HUES64 (cell line): ENCODE results near the gene SMIM24.
"Not testable (repeated sequence)": the region's sequence is repeated elsewhere in the genome, so short reads cannot be mapped to it uniquely, and the experiment has no call there.

ENCODE experiments used
- H3K27ac ChIP-seq: 2 replicates; pipeline ENCODE4 v1.7.0; 2013; ENCODE audit warnings: low read depth, low read length, inconsistent platforms
- H3K27me3 ChIP-seq: 2 replicates; pipeline ENCODE4 v1.6.1; 2013; ENCODE audit warnings: mild to moderate bottlenecking, low read length; ENCODE audit not compliant: insufficient read depth
- H3K36me3 ChIP-seq: 2 replicates; pipeline ENCODE4 v1.6.1; 2013; ENCODE audit warnings: mild to moderate bottlenecking, low read length; ENCODE audit not compliant: insufficient read depth
- H3K4me1 ChIP-seq: 2 replicates; pipeline ENCODE4 v1.6.1; 2013; ENCODE audit warnings: mild to moderate bottlenecking, low read length, moderate library complexity; ENCODE audit not compliant: insufficient read depth
- H3K4me3 ChIP-seq: 2 replicates; pipeline ENCODE4 v1.5.1; 2013; ENCODE audit warnings: mild to moderate bottlenecking, low read length, moderate library complexity
- H3K9ac ChIP-seq: 2 replicates; pipeline ENCODE4 v1.6.1; 2013; ENCODE audit warnings: mild to moderate bottlenecking, low read depth, low read length
- H3K9me3 ChIP-seq: 2 replicates; pipeline ENCODE4 v1.6.1; 2013; ENCODE audit warnings: low read depth, low read length; ENCODE audit not compliant: insufficient read depth
- WGBS: fragments of 150-250, 120-280 bp; methylation state at CpG from one replicate; pipeline ENCODE4 v1.1.7; 2013; ENCODE audit warnings: missing lambda C conversion rate; 5-methylcytosine and 5-hydroxymethylcytosine counted together

The SMIM24 gene

DNA sequence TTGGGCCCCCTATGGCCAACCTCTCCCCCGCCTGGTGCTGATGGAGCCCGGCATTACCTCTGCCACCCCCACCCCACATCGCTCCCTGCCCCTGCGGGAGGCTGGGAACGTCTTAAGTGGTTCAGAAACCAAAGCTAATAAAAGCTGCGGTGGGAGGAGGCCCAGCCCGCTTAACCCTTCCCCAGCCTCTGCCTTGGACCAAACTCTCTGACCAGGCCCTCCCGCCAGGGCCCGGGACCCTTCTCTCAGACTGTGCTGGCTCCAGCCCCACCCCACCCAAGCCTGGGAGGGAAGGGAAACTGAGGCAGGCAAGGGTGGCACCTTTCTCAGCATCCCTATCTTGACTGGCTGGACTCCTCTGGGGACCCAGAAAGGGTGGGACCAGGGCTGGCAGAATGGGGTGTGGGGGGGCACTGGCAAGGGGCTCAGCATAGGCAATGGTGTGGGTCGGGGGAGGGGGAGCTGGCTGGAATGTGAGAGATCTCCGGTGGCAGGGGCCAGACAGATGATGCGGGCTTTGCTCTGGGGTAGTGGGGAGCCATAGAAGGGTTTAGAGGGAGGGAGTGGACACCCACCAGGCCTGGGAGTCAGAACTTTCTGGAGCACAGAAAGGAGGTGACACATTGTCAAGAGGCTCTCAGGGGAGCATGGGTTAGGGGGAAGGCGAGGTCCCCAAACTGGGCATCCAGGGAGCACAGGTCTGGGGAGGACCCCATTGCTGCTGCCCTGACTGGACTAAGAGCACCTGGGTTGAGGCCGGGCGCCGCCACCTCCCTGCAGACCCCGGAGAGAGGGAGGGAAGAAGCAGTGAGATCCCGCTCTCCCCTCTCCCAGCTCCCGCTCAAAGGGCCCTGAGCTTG, 21.9 kb downstream of the SMIM24 start:
- 18% methylated on average over 19 of the region's 19 CpGs for WGBS
- Histone ChIP-seq H3K4me3 (peak overlapping the region; percentile 44), H3K9ac (no peak overlapping the region), H3K4me1 (peaks cover 8% of the 10 kb centered on the region), H3K36me3 (no peaks in the 10 kb centered on the region), H3K27me3 (peaks cover 66% of the 10 kb centered on the region), H3K9me3 (no peaks in the 10 kb centered on the region), H3K27ac (no peak overlapping the region)

DNA sequence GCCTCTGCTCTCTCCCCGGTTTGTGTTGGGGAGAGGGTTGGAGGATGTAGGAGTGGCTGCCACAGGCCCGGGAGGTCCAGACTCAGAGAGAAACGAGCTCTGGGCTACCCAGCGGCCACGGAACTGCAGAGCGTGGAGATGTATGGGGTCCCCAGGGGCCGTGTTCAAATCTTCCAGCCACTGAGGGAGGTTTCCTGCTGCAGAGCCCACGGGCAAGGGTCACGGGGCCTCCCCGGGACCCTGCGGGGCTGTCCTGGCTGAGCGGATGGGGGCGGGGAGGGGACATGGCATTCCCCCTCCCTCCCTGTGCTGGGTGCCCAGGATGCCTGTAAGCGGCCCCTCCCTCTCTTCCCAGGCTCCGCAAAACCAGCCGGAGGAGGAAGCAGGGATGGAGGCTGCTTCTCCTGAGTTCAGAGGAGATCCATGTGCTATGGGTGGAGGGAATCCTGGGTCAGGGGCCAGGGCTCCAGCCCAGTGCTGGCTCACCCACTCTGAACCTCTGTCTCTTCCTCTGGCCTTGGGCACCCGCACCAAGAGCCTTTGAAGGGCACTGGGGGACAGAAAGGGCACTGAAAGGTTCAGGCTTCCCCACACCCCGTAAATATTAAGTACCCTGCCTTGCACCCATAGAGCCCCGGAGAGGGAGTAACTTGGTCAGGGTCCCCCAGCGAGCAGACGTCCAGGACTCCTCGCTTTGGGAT, 22.6 kb downstream of the SMIM24 start:
- H3K36me3 ChIP-seq: no peaks in the 10 kb centered on the region
- 13% methylated on average over 19 of the region's 22 CpGs for WGBS
- peaks cover 58% of the 10 kb centered on the region for H3K27me3 ChIP-seq
- no peak overlapping the region for H3K4me3 ChIP-seq
- no peak overlapping the region for H3K9ac ChIP-seq
- H3K9me3 ChIP-seq: no peaks in the 10 kb centered on the region
- H3K4me1 ChIP-seq: peaks cover 8% of the 10 kb centered on the region
- H3K27ac ChIP-seq: no peak overlapping the region

DNA sequence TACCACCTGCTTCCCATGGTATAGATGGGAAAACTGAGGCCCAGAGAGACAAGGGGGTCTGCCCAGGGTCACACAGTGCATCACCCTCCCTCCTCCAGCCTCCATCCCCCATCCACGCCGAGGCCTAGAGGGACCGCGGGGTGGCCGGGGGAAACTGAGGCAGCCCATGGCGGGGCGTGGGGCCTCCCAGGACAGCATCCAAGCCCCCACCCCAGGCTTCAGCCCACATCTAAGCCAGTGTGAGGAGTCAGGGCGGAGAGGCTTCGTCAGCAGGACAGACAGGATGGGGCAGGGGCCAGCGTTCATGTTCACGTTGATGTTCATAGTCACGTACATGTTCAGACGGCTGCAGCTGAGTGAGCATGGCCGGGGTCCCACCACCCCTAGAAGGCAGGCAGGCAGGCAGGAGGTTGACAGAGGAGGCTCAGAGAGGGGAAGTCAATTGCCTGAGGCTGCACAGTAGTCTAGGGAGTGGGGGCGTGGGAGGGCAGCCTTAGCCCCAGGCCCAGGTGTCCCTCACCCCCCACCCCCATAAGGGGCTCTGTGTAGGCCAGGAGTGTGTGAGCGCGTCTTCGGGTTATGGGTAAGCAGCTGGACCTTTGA, 23.3 kb downstream of the SMIM24 start:
- Histone ChIP-seq H3K4me1 (peaks cover 8% of the 10 kb centered on the region), H3K9ac (no peak overlapping the region), H3K9me3 (no peaks in the 10 kb centered on the region), H3K36me3 (no peaks in the 10 kb centered on the region), H3K4me3 (no peak overlapping the region), H3K27ac (no peak overlapping the region), H3K27me3 (peaks cover 52% of the 10 kb centered on the region)
- WGBS: 79% methylated on average over 17 of the region's 18 CpGs

DNA sequence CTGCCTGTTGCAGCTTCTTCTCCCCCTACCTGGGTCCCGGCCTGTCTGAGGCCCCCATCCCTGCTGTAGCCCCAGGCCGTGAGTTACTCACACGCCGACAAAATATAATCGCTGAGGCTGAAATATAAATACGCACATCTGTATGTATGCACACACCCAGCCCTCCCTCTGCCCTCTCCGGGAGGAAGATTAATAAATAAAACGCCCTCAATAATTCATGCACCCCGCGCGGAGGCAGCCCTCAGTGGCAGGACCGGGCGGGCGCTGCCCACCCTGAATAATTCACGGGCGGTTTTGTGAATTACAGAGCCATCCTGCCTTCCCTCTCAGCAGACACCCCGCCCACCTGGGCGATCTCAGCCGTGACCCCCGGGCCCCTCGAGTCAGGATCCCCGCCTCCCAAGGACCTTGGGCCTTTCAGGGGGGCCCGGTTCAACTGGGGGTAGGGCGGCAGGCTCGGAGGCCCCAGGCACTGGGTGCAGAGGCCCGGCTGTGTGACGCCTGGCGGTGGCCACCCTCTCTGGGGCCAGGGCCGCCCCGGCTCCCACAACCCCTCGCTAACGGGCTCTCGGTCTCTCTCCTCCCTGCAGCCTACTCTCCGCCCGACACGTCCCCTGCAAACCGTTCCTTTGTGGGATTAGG, 24.2 kb downstream of the SMIM24 start:
- Histone ChIP-seq H3K27me3 (peaks cover 44% of the 10 kb centered on the region), H3K4me1 (peaks cover 8% of the 10 kb centered on the region), H3K9ac (no peak overlapping the region), H3K4me3 (no peak overlapping the region), H3K36me3 (no peaks in the 10 kb centered on the region), H3K27ac (no peak overlapping the region), H3K9me3 (no peaks in the 10 kb centered on the region)
- 70% methylated on average over 37 of the region's 37 CpGs for WGBS

DNA sequence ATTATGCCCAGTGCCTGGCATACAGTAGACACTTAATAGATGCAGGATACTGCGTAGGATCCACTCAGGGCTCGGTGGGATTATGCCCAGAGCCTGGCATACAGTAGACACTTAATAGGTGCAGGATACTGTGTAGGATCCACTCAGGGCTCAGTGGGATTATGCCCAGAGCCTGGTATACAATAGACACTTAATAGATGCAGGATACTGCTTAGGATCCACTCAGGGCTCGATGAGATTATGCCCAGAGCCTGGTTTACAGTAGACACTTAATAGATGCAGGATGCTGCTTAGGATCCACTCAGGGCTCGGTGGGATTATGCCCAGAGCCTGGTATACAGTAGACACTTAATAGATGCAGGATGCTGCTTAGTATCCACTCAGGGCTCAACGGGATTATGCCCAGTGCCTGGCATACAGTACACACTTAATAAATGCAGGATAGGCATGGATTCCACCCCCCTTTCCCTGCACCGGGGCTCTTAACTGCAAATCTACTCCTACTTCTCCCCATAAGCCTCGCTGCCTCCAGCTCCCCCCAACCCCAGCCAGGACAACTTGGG, 24.9 kb downstream of the SMIM24 start:
- no peak overlapping the region for H3K9ac ChIP-seq
- H3K9me3 ChIP-seq: no peaks in the 10 kb centered on the region
- H3K36me3 ChIP-seq: no peaks in the 10 kb centered on the region
- peaks cover 8% of the 10 kb centered on the region for H3K4me1 ChIP-seq
- peaks cover 38% of the 10 kb centered on the region for H3K27me3 ChIP-seq
- no peak overlapping the region for H3K4me3 ChIP-seq
- H3K27ac ChIP-seq: no peak overlapping the region
- 89% methylated on average over 7 of the region's 7 CpGs for WGBS

DNA sequence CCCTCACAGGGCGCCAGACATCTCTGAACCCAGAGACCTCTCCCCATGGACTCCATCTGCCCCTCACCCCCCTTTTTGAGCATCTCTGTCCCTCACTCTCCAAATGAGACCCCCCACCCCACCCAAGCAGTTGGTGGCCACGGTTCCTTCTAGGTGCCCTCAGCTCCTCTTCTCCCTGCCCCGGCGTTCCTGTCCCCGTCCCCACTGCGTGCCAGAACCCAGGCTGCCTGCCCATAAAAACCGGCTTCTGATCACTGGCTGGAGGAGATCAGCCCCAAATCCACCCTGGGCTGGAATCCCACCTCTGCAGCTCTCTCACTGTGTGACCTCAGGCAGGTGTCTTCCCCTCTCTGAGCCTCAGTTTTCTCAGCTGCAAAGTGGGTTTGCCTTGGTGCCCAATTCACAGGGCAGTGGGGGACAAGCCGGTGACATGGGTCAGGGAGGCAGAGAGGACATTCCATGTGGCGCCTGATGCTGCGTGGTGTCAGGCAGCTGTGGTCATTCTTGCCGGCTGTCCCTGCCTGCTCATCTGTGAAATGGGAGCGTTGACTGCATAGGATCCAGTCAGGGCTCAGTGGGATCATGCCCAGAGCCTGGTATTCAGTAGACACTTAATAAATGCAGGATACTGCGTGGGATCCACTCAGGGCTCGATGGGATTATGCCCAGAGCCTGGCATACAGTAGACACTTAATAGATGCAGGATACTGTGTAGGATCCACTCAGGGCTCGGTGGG, 25.5 kb downstream of the SMIM24 start:
- Histone ChIP-seq H3K4me3 (no peak overlapping the region), H3K27me3 (peaks cover 31% of the 10 kb centered on the region), H3K27ac (no peak overlapping the region), H3K36me3 (no peaks in the 10 kb centered on the region), H3K9ac (no peak overlapping the region), H3K9me3 (no peaks in the 10 kb centered on the region), H3K4me1 (peaks cover 8% of the 10 kb centered on the region)
- WGBS: 92% methylated on average over 15 of the region's 15 CpGs

DNA sequence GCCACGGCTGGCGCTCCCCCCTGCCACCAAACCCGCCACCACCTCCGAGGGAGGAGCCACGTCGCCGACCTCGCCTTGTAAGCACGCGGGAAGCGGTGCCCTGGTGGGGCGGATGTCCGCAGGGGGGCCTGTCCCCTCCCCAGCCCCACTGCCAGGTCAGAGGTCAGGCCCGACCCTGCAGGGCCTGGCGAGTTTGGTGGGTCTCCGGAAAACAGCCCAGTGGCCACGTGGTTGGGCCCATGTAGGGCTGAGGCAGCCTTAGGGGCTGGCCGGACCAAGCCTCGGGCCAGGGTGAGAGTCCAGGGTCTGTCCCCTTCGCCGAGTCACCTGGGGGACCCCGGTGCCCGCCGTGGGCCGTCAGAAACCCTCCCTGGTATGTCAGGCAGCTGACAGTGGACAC, 26.5 kb downstream of the SMIM24 start:
- H3K4me1 ChIP-seq: no peaks in the 10 kb centered on the region
- H3K27me3 ChIP-seq: peaks cover 22% of the 10 kb centered on the region
- H3K9me3 ChIP-seq: no peaks in the 10 kb centered on the region
- H3K36me3 ChIP-seq: no peaks in the 10 kb centered on the region
- WGBS: 91% methylated on average over 25 of the region's 25 CpGs
- H3K4me3 ChIP-seq: no peak overlapping the region
- no peak overlapping the region for H3K9ac ChIP-seq
- no peak overlapping the region for H3K27ac ChIP-seq

DNA sequence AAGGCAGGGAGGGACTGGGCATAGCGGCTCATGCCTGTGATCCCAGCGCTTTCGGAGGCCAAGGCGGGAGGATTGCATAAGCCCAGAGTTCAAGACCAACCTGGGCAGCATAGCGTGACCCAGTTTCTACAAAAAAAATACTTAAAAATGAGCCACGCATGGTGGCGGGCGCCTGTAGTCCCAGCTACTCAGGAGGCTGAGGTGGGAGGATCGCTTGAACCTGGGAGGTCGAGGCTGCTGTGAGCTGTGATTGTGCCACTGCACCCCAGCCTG, 27.4 kb downstream of the SMIM24 start:
- H3K4me3 ChIP-seq, H3K9ac ChIP-seq, H3K36me3 ChIP-seq, H3K9me3 ChIP-seq, H3K4me1 ChIP-seq, H3K27ac ChIP-seq: not testable (repeated sequence)
- WGBS: 95% methylated on average over 10 of the region's 10 CpGs
- H3K27me3 ChIP-seq: peaks cover 12% of the 10 kb centered on the region

DNA sequence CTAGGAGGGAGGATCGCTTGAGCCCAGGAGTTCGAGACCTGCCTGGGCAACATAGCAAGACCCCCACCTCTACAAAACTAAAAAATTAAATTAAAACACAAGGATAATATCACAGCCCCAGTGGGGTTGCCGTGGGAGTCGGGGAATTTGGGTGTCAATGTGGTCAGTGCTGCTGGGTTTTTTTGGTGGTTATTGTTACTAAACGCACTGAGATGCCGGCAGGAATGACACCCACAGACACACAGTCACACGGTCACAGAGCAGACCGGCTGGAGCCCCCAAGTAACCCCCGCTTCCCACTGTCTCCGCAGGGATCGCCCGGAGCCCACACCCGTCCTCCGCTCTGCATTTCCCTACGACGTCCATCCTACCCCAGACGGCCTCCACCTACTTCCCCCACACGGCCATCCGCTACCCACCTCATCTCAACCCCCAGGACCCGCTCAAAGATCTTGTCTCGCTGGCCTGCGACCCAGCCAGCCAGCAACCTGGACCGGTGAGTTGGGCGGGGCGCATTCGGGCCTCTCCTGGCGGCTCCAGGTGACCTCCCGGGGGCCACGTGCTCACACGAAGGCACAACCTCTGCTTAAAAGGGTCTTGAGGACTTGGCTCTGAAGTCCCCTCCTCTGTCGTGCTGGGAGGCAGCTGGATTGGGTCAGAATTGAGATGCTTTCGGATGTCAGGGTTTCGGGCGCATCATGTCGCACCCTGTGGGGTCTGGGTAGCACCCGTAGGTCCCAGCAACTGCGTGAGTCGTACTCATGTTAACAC, 28.0 kb downstream of the SMIM24 start:
- 93% methylated on average over 38 of the region's 38 CpGs for WGBS
- H3K4me3 ChIP-seq: no peak overlapping the region
- H3K27ac ChIP-seq: no peak overlapping the region
- no peaks in the 10 kb centered on the region for H3K36me3 ChIP-seq
- H3K9me3 ChIP-seq: no peaks in the 10 kb centered on the region
- H3K9ac ChIP-seq: no peak overlapping the region
- H3K4me1 ChIP-seq: no peaks in the 10 kb centered on the region
- H3K27me3 ChIP-seq: peaks cover 7% of the 10 kb centered on the region

DNA sequence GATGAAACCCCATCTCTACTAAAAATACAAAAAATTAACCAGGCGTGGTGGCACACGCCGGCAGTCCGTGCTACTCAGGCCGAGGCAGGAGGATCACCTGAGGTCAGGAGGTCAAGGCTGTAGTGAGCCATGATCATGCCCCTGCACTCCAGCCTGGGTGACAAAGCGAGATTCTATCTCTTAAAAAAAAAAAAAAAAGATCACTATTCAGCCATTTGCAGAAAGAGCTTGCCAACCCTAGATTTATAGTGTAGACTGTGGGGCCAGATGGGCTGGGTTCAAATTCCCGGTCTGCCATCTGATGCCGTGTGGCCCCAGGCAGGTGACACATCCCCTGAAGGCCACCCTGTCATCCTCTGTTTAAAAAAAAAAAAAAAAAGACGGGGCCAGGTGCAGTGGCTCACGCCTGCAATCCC, 28.9 kb downstream of the SMIM24 start:
- no peak overlapping the region for H3K4me3 ChIP-seq
- no peak overlapping the region for H3K9ac ChIP-seq
- H3K36me3 ChIP-seq: no peaks in the 10 kb centered on the region
- H3K9me3 ChIP-seq: no peaks in the 10 kb centered on the region
- H3K27ac ChIP-seq: no peak overlapping the region
- no peaks in the 10 kb centered on the region for H3K27me3 ChIP-seq
- 88% methylated on average over 10 of the region's 10 CpGs for WGBS
- no peaks in the 10 kb centered on the region for H3K4me1 ChIP-seq
